DOHH2 (cell line): ENCODE data around the gene FUT6.

Experiments used
- H3F3A ChIP-seq: fragments of 200-600 bp; sonication (generic), shearing (Covaris generic); 2 replicates; pipeline ENCODE4 v1.6.0; 2016; ENCODE audit warnings: antibody characterized with exemption, mild to moderate bottlenecking; ENCODE audit not compliant: control insufficient read depth, insufficient read depth
- H3K27ac ChIP-seq: fragments of 200-600 bp; sonication (generic); 2 replicates; pipeline ENCODE4 v1.5.1; 2014; ENCODE audit warnings: low read depth, mild to moderate bottlenecking, low read length, moderate library complexity
- H3K27me3 ChIP-seq: fragments of 200-600 bp; sonication (generic); 2 replicates; pipeline ENCODE4 v1.6.1; 2014; ENCODE audit warnings: mild to moderate bottlenecking, low read length, mixed read lengths; ENCODE audit not compliant: control insufficient read depth
- H3K36me3 ChIP-seq: fragments of 200-600 bp; sonication (generic); 2 replicates; pipeline ENCODE4 v1.6.1; 2014; ENCODE audit warnings: mild to moderate bottlenecking, low read length, moderate library complexity, mixed read lengths; ENCODE audit not compliant: control insufficient read depth
- H3K4me1 ChIP-seq: fragments of 200-600 bp; sonication (generic); 2 replicates; pipeline ENCODE4 v1.6.1; 2014; ENCODE audit warnings: mild to moderate bottlenecking, low read length, mixed read lengths; ENCODE audit not compliant: control insufficient read depth
- H3K4me2 ChIP-seq: fragments of 200-600 bp; sonication (generic); 2 replicates; pipeline ENCODE4 v1.6.0; 2014; ENCODE audit warnings: mild to moderate bottlenecking, low read length, moderate library complexity
- H3K4me3 ChIP-seq: fragments of 200-600 bp; sonication (generic); 2 replicates; pipeline ENCODE4 v1.5.1; 2014; ENCODE audit warnings: mild to moderate bottlenecking, low read length, mixed read lengths
- H3K79me2 ChIP-seq: fragments of 200-600 bp; sonication (generic); 2 replicates; pipeline ENCODE4 v1.6.1; 2014; ENCODE audit warnings: mild to moderate bottlenecking, low read length, mixed read lengths; ENCODE audit not compliant: control insufficient read depth
- H3K9me2 ChIP-seq: fragments of 200-600 bp; sonication (generic); replicated peaks from 2 replicates; pipeline ENCODE4 v1.6.1; 2014; ENCODE audit warnings: mild to moderate bottlenecking, low read length, mixed read lengths; ENCODE audit not compliant: control insufficient read depth
- H3K9me3 ChIP-seq: fragments of 200-600 bp; sonication (generic); 2 replicates; pipeline ENCODE4 v1.6.1; 2014; ENCODE audit warnings: antibody characterized with exemption, low read length, mixed read lengths; ENCODE audit not compliant: control insufficient read depth, insufficient read depth
- H4K20me1 ChIP-seq: fragments of 200-600 bp; sonication (generic); 2 replicates; pipeline ENCODE4 v1.6.0; 2014; ENCODE audit warnings: low read depth, mild to moderate bottlenecking, antibody characterized with exemption, low read length, moderate library complexity; ENCODE audit not compliant: control insufficient read depth, insufficient read depth
- EZH2phosphoT487 ChIP-seq: fragments of 200-600 bp; sonication (generic); IDR thresholded peaks from 2 replicates; pipeline ENCODE4 v1.6.1; 2017; ENCODE audit warnings: borderline replicate concordance, mild to moderate bottlenecking, antibody characterized with exemption, low read length, moderate library complexity, mixed read lengths
- TF ChIP-seq, protein P1 (sequence below): fragments of 200-600 bp; sonication (generic); IDR thresholded peaks from one replicate; pipeline ENCODE4 v1.5.1; 2014; ENCODE audit warnings: antibody characterized with exemption, mild to moderate bottlenecking, low read depth, low read length; ENCODE audit not compliant: poor library complexity, severe bottlenecking

The FUT6 gene

DNA sequence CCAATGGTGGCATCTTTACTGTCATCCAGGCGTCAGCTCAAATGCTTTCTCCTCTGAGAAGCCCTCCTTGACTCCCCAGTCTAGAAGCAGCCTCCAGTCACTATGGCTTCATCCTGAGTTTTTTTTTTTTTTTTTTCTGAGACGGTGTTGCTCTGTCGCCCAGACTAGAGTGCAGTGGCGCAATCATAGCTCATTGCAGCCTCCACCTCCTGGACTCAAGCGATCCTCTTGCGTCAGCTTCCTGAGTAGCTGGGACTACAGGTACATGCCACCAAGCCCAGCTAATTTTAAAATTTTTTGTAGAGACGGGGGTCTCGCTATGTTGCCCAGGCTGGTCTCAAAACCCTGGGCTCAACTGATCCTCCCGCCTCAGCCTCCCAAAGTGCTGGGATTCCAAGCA is 30.4 kb downstream of the FUT6 start:
- Histone ChIP-seq H3K27ac (no peak overlapping the region), H3K27me3 (peaks cover 21% of the 10 kb centered on the region), H3K4me2 (no peak overlapping the region), H3K36me3 (no peaks in the 10 kb centered on the region), H3K4me3 (no peak overlapping the region), H3K9me2 (no peaks in the 10 kb centered on the region), H3K9me3 (no peaks in the 10 kb centered on the region), H4K20me1 (no peaks in the 10 kb centered on the region), H3F3A (no peaks in the 10 kb centered on the region), H3K4me1 (peaks cover 7% of the 10 kb centered on the region), H3K79me2 (no peaks in the 10 kb centered on the region)
- TF ChIP-seq EZH2phosphoT487: no peak
- TF ChIP-seq, protein P1, sequence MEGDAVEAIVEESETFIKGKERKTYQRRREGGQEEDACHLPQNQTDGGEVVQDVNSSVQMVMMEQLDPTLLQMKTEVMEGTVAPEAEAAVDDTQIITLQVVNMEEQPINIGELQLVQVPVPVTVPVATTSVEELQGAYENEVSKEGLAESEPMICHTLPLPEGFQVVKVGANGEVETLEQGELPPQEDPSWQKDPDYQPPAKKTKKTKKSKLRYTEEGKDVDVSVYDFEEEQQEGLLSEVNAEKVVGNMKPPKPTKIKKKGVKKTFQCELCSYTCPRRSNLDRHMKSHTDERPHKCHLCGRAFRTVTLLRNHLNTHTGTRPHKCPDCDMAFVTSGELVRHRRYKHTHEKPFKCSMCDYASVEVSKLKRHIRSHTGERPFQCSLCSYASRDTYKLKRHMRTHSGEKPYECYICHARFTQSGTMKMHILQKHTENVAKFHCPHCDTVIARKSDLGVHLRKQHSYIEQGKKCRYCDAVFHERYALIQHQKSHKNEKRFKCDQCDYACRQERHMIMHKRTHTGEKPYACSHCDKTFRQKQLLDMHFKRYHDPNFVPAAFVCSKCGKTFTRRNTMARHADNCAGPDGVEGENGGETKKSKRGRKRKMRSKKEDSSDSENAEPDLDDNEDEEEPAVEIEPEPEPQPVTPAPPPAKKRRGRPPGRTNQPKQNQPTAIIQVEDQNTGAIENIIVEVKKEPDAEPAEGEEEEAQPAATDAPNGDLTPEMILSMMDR: no peak

DNA sequence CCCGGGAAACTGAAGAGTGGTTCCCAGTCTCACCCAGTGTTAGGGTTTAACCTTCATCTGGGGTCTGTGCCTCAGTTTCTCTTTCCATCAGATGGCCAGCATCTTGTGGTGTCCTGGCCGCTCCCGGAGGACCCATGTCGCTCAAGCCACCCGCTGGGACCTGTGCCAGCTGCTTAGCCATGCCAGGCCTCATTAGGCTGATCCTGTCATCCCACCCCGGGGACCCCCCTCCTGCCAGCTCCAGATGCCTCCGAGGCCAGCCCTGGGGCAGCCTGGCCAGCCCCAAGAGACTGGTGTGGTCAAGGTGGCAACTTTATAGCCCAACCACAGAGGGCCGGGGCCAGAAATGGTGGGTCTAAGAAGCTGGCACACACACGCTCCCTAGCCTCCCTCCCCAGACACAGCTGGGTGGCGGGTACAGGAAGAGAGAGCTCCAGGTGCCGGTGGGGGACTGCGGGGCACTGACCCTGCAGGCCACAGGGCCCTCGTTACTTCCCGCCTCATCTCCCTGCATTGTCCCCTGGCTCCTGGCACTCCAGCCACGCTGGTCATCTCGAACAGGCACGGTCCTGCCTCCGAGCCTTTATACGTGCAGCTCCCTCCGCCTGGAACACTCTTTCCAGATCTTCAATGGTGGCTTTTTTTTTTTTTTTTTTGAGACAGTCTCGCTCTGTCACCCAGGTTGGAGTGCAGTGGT is 31.2 kb downstream of the FUT6 start:
- peaks cover 24% of the 10 kb centered on the region for H3K27me3 ChIP-seq
- H3K4me2 ChIP-seq: no peak overlapping the region
- TF ChIP-seq, protein P1: no peak
- TF ChIP-seq EZH2phosphoT487: no peak
- H3K27ac ChIP-seq: no peak overlapping the region
- no peaks in the 10 kb centered on the region for H3K36me3 ChIP-seq
- no peak overlapping the region for H3K4me3 ChIP-seq
- no peaks in the 10 kb centered on the region for H3K9me2 ChIP-seq
- H4K20me1 ChIP-seq: no peaks in the 10 kb centered on the region
- H3K9me3 ChIP-seq: no peaks in the 10 kb centered on the region
- peaks cover 13% of the 10 kb centered on the region for H3K4me1 ChIP-seq
- no peaks in the 10 kb centered on the region for H3K79me2 ChIP-seq
- H3F3A ChIP-seq: no peaks in the 10 kb centered on the region

DNA sequence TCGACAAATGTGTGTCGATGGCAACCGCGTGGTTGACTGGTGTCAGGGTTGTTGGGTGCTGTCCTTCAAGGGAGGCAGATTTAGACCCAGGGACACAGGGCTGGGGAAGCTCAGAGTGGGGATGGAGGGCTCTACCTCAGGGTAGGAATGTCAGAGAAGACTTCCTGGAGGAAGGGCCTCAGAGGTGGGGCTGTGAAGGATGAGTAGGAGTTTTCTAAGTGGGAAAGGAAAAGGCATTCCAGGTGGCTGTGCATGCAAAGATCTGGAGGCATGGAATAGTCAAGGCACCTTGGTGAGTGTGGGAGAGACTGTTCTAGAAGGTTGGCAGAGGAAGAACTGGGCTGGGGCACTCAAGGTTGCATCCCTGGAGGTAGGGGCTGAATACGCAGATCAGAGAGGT is 32.6 kb downstream of the FUT6 start:
- H3K27ac ChIP-seq: no peak overlapping the region
- peaks cover 24% of the 10 kb centered on the region for H3K27me3 ChIP-seq
- H3K9me2 ChIP-seq: no peaks in the 10 kb centered on the region
- H3K79me2 ChIP-seq: no peaks in the 10 kb centered on the region
- no peak overlapping the region for H3K4me3 ChIP-seq
- H4K20me1 ChIP-seq: no peaks in the 10 kb centered on the region
- no peaks in the 10 kb centered on the region for H3K9me3 ChIP-seq
- H3K4me2 ChIP-seq: no peak overlapping the region
- no peaks in the 10 kb centered on the region for H3K36me3 ChIP-seq
- TF ChIP-seq EZH2phosphoT487: no peak
- TF ChIP-seq, protein P1: no peak
- no peaks in the 10 kb centered on the region for H3F3A ChIP-seq
- peaks cover 14% of the 10 kb centered on the region for H3K4me1 ChIP-seq
